A549 treated with Hydrocortisone at 1 μM for 4 hours (cell line): Measurements from ENCODE around the gene G6PC2. TPM values are rescaled to one million over a fixed set of nuclear protein-coding genes. Genes with fewer than 3 reads are reported as not detected.

Source experiments
- total RNA-seq: library from RNA; stranded (reverse); fragments of 200-300 nt; extraction: Qiagen RNA extraction; gene quantifications from 5 replicates; pipeline ENCODE4 v1.2.3, GENCODE V29; 2022

Gene G6PC2
- total RNA-seq = not detected in 5 replicates

GRCh38 chr2:168901003-168901402 lies at the start of gene G6PC2:
Gene G6PC2, plus strand, starts transcription at chr2:168901291. Its CDS starts 41 bp downstream, at chr2:168901332.

DNA sequence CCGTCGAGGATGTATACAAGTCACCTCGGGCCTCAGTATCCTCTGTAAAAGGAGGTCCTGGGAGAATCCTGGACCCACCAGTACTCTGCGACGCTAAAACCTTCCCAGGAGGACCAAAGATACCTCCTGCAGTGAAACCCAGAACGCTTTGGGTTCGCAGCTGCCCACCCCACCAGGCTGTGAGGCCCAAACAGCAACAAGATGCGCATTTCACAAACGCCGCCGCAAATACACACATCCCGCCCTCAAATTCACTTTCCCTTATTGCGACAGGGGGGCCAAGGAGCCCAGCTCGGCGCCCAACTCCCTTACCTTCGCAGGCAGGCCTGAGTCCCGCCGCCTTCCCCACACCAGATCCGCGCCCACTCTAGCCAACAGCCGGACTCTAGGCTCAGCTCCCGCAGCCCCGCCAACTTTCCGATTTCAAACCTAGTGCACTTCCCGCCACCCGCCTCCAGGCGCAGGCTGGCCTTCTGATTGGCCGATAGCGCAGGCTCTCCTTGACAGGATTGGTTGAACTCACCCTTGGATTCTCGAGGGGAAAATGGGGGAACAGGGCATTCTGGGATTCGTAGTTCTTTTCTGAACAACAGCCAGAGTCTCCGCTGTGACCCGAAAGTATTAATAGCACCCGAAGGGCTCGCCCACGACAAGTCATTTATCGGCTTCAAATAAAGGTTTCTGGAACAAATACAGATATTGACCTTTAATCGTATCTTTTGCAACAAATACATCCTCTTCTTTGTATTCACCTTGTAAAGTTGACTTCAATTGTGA lies 10.9 kb upstream of the G6PC2 start, which contains the start of gene SPC25:
SPC25 (minus strand) TSS at position 425 of the 777 bp plus-strand sequence. CDS start 911 bp downstream, outside the sequence.

Other genes starting within 250 kb of the G6PC2 start
- 1.3 to 2.7 TPM (median 2.1 TPM) in 5 replicates for gene NOSTRIN, start 98.7 kb upstream of the G6PC2 start, total RNA-seq
- 17.2 to 22.0 TPM (median 18.9 TPM) in 5 replicates for gene SPC25, start 10.9 kb upstream of the G6PC2 start, total RNA-seq
- gene ABCB11, start 130.0 kb downstream of the G6PC2 start, total RNA-seq = 0.02 to 0.13 TPM (median 0.03 TPM) in 5 replicates
- 3.0 to 4.7 TPM (median 3.9 TPM) in 5 replicates for gene DHRS9, start 168.3 kb downstream of the G6PC2 start, total RNA-seq